ENCODE measurements around the gene CDC42BPA. TPM values are rescaled to one million over a fixed set of nuclear protein-coding genes. Genes with fewer than 3 reads are reported as not detected.

Gene CDC42BPA
- total and polyA plus RNA-seq, 11 donors = 9.8 to 33.8 (median 29.7) TPM

GRCh38 chr1:227038401-227038800, 279.9 kb downstream of the CDC42BPA start:
- H3K36me3 ChIP-seq = peaks cover 0 to 84% (median 21%) of the 10 kb centered on the region in 9 donors
- no peak overlapping the region for H3K27ac ChIP-seq
- intact Hi-C loops (cut with DNase I) = no loop called here
- DNase-seq (no peak), ATAC-seq (no peak)
- H3K4me3 ChIP-seq = no peak overlapping the region
- H3K9me3 ChIP-seq = no peaks in the 10 kb centered on the region
- 82 to 99% (median 92%) methylated on average over 1 of the region's 1 CpG for WGBS, 4 donors
- TF ChIP-seq POLR2A (IDR thresholded peaks at IDR 0.05) (no peak), CTCF (IDR thresholded peaks at IDR 0.05) (no peak)
- H3K27me3 ChIP-seq = no peaks in the 10 kb centered on the region
- H3K4me1 ChIP-seq = peaks cover 0 to 3% (median 0%) of the 10 kb centered on the region in 12 donors

- Histone ChIP-seq H3K27ac (no peak overlapping the region), H3K9me3 (no peaks in the 10 kb centered on the region), H3K4me1 (peaks cover 0 to 3% (median 0%) of the 10 kb centered on the region in 12 donors), H3K36me3 (peaks cover 0 to 88% (median 33%) of the 10 kb centered on the region in 9 donors), H3K27me3 (no peaks in the 10 kb centered on the region), H3K4me3 (no peak overlapping the region)
- WGBS, 4 donors = 81 to 85% (median 83%) methylated on average over 1 of the region's 1 CpG
- intact Hi-C loops (cut with DNase I) = no loop called here
- no peak for TF ChIP-seq CTCF (IDR thresholded peaks at IDR 0.05)
- no peak for TF ChIP-seq POLR2A (IDR thresholded peaks at IDR 0.05)
- ATAC-seq = no peak
- DNase-seq = no peak
These were observed 281.2 kb downstream of the CDC42BPA start for GRCh38 chr1:227037121-227037520.

- intact Hi-C loops (cut with DNase I) = no loop called here
- no peak for ATAC-seq
- Histone ChIP-seq H3K36me3 (peaks cover 0 to 91% (median 45%) of the 10 kb centered on the region in 9 donors), H3K4me3 (no peak overlapping the region), H3K27ac (no peak overlapping the region), H3K9me3 (no peaks in the 10 kb centered on the region), H3K4me1 (peaks cover 0 to 3% (median 0%) of the 10 kb centered on the region in 12 donors), H3K27me3 (no peaks in the 10 kb centered on the region)
- no peak for TF ChIP-seq POLR2A (IDR thresholded peaks at IDR 0.05)
- no peak for TF ChIP-seq CTCF (IDR thresholded peaks at IDR 0.05)
- DNase-seq = no peak
- 43 to 78% (median 56%) methylated on average over 2 of the region's 2 CpGs for WGBS, 4 donors
These were observed 283.0 kb downstream of the CDC42BPA start for GRCh38 chr1:227035316-227035715.

- peaks cover 0 to 3% (median 0%) of the 10 kb centered on the region in 12 donors for H3K4me1 ChIP-seq
- H3K4me3 ChIP-seq = no peak overlapping the region
- no peak overlapping the region for H3K27ac ChIP-seq
- TF ChIP-seq CTCF (IDR thresholded peaks at IDR 0.05) (no peak), POLR2A (IDR thresholded peaks at IDR 0.05) (no peak)
- H3K9me3 ChIP-seq = no peaks in the 10 kb centered on the region
- intact Hi-C loops (cut with DNase I) = no loop called here
- DNase-seq = no peak
- no peaks in the 10 kb centered on the region for H3K27me3 ChIP-seq
- H3K36me3 ChIP-seq = peaks cover 0 to 91% (median 43%) of the 10 kb centered on the region in 9 donors
- WGBS, 4 donors = 73 to 98% (median 84%) methylated on average over 2 of the region's 2 CpGs
- ATAC-seq = no peak
These were observed 284.4 kb downstream of the CDC42BPA start for GRCh38 chr1:227033880-227034279.
